MCF 10A (cell line): ENCODE data around the gene PDE8B. TPM values are rescaled to one million over a fixed set of nuclear protein-coding genes. Genes with fewer than 3 reads are reported as not detected.
"Not testable (repeated sequence)": the region's sequence is repeated elsewhere in the genome, so short reads cannot be mapped to it uniquely, and the experiment has no call there.

Experiments used
- BruUV-seq: library from RNA; stranded (reverse); fragments of 400-500 nt; replicated peaks from 2 replicates; lab custom pipeline; 2021; lab: Mats Ljungman, UMichigan
- CTCF ChIA-PET: fragments of 300-600 bp; sonication (Branson Sonifier 250); formaldehyde crosslinking; extraction: SDS; loops from one replicate; lab custom pipeline; 2021; ENCODE audit warnings: antibody characterized with exemption, inconsistent platforms; lab: Yijun Ruan, JAX
- POLR2A ChIA-PET: fragments of 300-600, 350-650 bp; sonication (Branson Sonifier 250); formaldehyde crosslinking; extraction: SDS; loops from one replicate; lab custom pipeline; 2020; ENCODE audit warnings: antibody characterized with exemption, inconsistent platforms; lab: Yijun Ruan, JAX
- DNase-seq: peaks from one replicate; pipeline ENCODE4 v3.0.0-alpha.2; 2018; ENCODE audit not compliant: unreplicated experiment
- H3K27ac Mint-ChIP-seq: one replicate; pipeline ENCODE4 v1.8.0; 2022; ENCODE audit warnings: mild to moderate bottlenecking, low read depth, mixed read lengths; ENCODE audit not compliant: unreplicated experiment
- H3K27me3 Mint-ChIP-seq: one replicate; pipeline ENCODE4 v1.8.0; 2022; ENCODE audit warnings: mixed read lengths; ENCODE audit not compliant: insufficient read depth, unreplicated experiment
- H3K36me3 Mint-ChIP-seq: one replicate; pipeline ENCODE4 v1.8.0; 2022; ENCODE audit warnings: mild to moderate bottlenecking, moderate library complexity, mixed read lengths; ENCODE audit not compliant: insufficient read depth, unreplicated experiment
- H3K4me1 Mint-ChIP-seq: one replicate; pipeline ENCODE4 v1.8.0; 2022; ENCODE audit warnings: mixed read lengths; ENCODE audit not compliant: insufficient read depth, unreplicated experiment
- H3K4me3 Mint-ChIP-seq: one replicate; pipeline ENCODE4 v1.8.0; 2022; ENCODE audit warnings: mild to moderate bottlenecking, moderate library complexity, mixed read lengths; ENCODE audit not compliant: unreplicated experiment
- H3K9me3 Mint-ChIP-seq: one replicate; pipeline ENCODE4 v1.8.0; 2022; ENCODE audit warnings: mixed read lengths; ENCODE audit not compliant: unreplicated experiment
- CTCF ChIP-seq: fragments of 200-600 bp; IDR thresholded peaks from one replicate; pipeline ENCODE4 v1.8.0; 2022; ENCODE audit warnings: antibody characterized with exemption, mild to moderate bottlenecking; ENCODE audit not compliant: unreplicated experiment
- intact Hi-C: fragments of 100-400 bp; cut with micrococcal nuclease; formaldehyde crosslinking; loops from 2 replicates; pipeline ENCODE4 v1.14.1; 2022
- total RNA-seq: library from RNA; stranded (reverse); gene quantifications from 2 replicates; pipeline ENCODE4 v1.2.3, GENCODE V29; 2022

Gene PDE8B
- total RNA-seq, 1 experiment from 2014 or later, result not detected

- ChIA-PET CTCF (interaction anchor here (1.7 kb wide), 1 partner anchor 31 kb away, joined by 9 read pairs; the partner anchor contains the start of gene WDR41), POLR2A (no interaction called here)
- BruUV-seq, result no TSS peak
- Mint-ChIP-seq H3K4me3 (no peak overlapping the region), H3K9me3 (no peaks in the 10 kb centered on the region), H3K27me3 (no peaks in the 10 kb centered on the region), H3K4me1 (peaks cover 8% of the 10 kb centered on the region), H3K36me3 (peaks cover 38% of the 10 kb centered on the region), H3K27ac (no peak overlapping the region)
- intact Hi-C loops, result no loop called here
- TF ChIP-seq CTCF, result no peak
- DNase-seq, result no peak
Measured at GRCh38 chr5:77461287-77461686, 250.8 kb downstream of the PDE8B start.

- Mint-ChIP-seq H3K36me3 (peaks cover 24% of the 10 kb centered on the region), H3K27me3 (no peaks in the 10 kb centered on the region), H3K4me1 (peaks cover 8% of the 10 kb centered on the region), H3K27ac (peak overlapping the region; percentile 63), H3K4me3 (no peak overlapping the region), H3K9me3 (no peaks in the 10 kb centered on the region)
- DNase-seq, result no peak
- intact Hi-C loops, result no loop called here
- ChIA-PET POLR2A (interaction anchor here (0.6 to 3.0 kb wide), 3 partner anchors 19 to 111 kb away, joined by 3 to 15 read pairs (median 3); partner anchors contain the start of gene WDR41), CTCF (interaction anchor here (0.9 to 2.2 kb wide), 2 partner anchors 23 to 28 kb away, joined by 4 to 10 read pairs; partner anchors contain the start of gene WDR41)
- BruUV-seq, result no TSS peak
- no peak for TF ChIP-seq CTCF
Measured at GRCh38 chr5:77463905-77464304, 253.4 kb downstream of the PDE8B start.

- H3K27ac Mint-ChIP-seq, H3K27me3 Mint-ChIP-seq, BruUV-seq, intact Hi-C loops, H3K4me3 Mint-ChIP-seq, H3K4me1 Mint-ChIP-seq, DNase-seq: not testable (repeated sequence)
- ChIA-PET CTCF (interaction anchor here (0.9 kb wide), 1 partner anchor 325 kb away, joined by 4 read pairs; no protein-coding TSS in a partner anchor), POLR2A (interaction anchor here (0.9 kb wide), 1 partner anchor 15 kb away, joined by 3 read pairs; no protein-coding TSS in a partner anchor)
- peaks cover 24% of the 10 kb centered on the region for H3K36me3 Mint-ChIP-seq
- peaks cover 15% of the 10 kb centered on the region for H3K9me3 Mint-ChIP-seq
Measured at GRCh38 chr5:77468875-77469274, 258.4 kb downstream of the PDE8B start.

GRCh38 chr5:77475041-77475440, 264.6 kb downstream of the PDE8B start:
- H3K4me3 Mint-ChIP-seq, DNase-seq, intact Hi-C loops, BruUV-seq, H3K4me1 Mint-ChIP-seq, H3K27ac Mint-ChIP-seq, H3K9me3 Mint-ChIP-seq, POLR2A ChIA-PET, H3K27me3 Mint-ChIP-seq: not testable (repeated sequence)
- H3K36me3 Mint-ChIP-seq, result peaks cover 33% of the 10 kb centered on the region
- CTCF ChIA-PET, result interaction anchor here (0.8 kb wide), 1 partner anchor 9 kb away, joined by 4 read pairs; no protein-coding TSS in a partner anchor

Other genes with a start within 250 kb of the PDE8B start
- 19.5 and 21.8 TPM in 2 replicates for gene AGGF1, start 180.3 kb upstream of the PDE8B start, total RNA-seq
- gene ZBED3, start 123.4 kb upstream of the PDE8B start, total RNA-seq, result 9.8 and 14.8 TPM in 2 replicates